Activated effector memory CD4-positive, alpha-beta T cell treated with anti-CD3 and anti-CD28 coated beads, Interleukin-2, amount 50 U/mL, for 16 hours (primary cell): ENCODE results near the gene UNC5B.

Source experiments
- DNase-seq: peaks from one replicate; pipeline ENCODE4 v3.0.0-alpha.2; 2020

The UNC5B gene

DNA sequence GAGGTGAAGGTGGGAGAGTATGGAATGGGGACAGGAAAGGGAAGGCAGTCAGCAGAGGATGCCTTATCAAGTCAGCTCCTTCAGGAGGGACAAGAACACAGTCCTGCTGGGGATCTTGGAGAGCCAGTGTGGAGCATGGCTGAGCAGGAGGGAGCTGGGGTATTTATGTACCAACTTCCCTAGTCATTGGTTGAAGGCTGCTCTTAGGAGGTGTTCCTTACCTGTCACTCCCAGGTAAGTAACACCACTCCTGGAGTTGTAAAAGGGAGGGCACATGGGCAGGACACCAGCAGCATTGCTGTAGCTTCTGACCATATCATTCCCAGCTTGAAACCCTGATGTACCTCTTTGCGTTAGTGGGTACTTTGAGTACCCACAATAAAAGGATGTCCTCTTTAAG is 136.5 kb downstream of the UNC5B start:
- no peak for DNase-seq

DNA sequence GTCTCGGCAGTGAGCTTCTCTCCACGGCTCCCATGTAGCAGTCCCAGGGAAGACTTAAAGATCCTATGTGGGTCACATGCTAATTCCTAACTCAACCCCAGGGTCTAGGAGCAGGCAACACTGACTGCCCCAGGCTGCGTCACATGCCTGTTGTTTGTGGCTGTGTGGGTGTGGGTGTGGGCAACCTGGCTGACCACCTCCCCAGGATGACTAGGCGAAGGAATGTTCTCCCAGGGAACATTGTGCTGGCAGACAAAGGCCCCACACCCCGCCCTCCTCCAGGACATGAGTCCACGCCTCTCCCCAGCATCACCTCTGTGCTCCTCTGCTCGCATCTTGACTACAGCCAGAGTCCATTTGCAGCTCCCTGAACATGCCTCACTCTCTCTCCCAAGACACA is 137.0 kb downstream of the UNC5B start:
- no peak for DNase-seq

DNA sequence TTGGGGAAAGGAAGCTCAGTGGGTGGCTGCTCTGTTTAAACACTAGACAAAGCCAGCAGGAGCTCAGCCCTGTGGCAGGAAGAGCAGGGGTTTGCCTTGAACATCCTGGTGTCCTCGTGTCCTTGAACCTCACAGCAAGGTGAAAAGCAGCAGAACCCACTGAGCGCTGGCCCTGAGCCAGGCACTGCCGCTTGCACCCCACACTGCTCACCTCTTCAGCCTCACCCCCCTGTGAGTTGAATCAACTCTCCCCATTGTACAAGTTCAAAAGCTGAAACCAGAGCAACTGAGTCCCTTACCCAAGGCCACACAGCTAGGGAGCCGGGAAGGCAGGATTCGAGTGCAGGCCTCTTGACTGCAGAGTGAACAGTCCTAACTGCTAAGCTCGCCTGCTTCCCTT is 138.7 kb downstream of the UNC5B start:
- no peak for DNase-seq

DNA sequence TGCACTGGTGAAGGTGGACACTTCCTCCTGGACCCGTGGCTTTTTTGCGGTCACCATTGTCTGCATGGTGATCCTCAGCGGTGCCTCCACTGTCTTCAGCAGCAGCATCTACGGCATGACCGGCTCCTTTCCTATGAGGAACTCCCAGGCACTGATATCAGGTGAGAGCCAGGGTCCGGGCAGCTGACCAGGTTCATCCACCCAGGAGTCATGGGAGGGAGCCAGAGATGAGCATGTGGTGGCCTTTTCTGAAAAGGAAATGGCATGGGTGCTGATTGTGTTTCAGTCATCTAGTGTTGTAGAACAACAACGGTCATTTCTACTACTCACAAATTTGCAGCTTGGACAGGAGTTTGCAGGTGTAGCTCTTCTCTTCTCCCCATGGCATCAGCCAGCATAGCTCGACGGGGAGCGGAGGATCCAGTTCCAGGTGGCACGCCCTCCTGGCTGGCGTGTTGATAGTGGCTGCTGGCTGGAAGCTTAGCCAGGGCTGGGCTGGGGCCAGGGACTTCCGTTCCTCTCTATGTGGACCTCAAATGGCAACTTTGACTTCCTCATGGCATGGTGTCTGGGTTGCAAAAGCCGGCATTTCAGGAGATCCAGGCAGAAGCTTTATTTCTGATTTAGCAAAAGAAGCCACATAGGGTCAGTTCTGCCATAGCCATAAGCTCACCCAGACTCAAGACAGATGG is 139.4 kb downstream of the UNC5B start:
- no peak for DNase-seq
